ENCODE measurements around the gene NPHP4.

DNA sequence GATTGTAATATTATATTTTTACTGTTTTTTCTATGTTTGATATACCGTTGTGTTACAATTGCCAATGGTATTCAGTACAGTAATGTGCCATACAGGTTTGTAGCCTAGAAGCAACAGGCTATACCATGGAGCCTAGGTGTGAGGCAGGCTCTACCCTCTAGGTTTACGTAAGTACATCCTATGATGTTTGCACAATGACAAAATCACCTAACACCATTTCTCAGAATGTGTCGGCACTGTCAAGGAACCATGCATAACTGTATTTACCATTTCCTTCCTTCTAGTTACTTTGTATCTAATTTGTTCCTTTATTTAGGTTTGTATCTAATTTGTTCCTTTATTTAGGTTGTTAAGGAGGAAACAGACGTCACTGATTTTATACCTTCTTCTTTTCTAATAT, 9.9 kb downstream of the NPHP4 start:
- TF ChIP-seq, protein P1, sequence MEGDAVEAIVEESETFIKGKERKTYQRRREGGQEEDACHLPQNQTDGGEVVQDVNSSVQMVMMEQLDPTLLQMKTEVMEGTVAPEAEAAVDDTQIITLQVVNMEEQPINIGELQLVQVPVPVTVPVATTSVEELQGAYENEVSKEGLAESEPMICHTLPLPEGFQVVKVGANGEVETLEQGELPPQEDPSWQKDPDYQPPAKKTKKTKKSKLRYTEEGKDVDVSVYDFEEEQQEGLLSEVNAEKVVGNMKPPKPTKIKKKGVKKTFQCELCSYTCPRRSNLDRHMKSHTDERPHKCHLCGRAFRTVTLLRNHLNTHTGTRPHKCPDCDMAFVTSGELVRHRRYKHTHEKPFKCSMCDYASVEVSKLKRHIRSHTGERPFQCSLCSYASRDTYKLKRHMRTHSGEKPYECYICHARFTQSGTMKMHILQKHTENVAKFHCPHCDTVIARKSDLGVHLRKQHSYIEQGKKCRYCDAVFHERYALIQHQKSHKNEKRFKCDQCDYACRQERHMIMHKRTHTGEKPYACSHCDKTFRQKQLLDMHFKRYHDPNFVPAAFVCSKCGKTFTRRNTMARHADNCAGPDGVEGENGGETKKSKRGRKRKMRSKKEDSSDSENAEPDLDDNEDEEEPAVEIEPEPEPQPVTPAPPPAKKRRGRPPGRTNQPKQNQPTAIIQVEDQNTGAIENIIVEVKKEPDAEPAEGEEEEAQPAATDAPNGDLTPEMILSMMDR (IDR thresholded peaks at IDR 0.05; ENCODE audit: low read length), result no peak
- no peak for TF ChIP-seq EZH2 (IDR thresholded peaks at IDR 0.05; ENCODE audit: borderline replicate concordance, low read length)

All from OCI-LY1 (cell line).